Spleen (tissue), 7 donors: ENCODE results near the gene LHB.
"Not testable (repeated sequence)": the region's sequence is repeated elsewhere in the genome, so short reads cannot be mapped to it uniquely, and the experiment has no call there.

ENCODE experiments used
- CTCF ChIP-seq, 11 experiments: fragments of 200-600 bp in 7 of 11; fragments of 450-650 bp in 4 of 11; sonication (generic) in 4 of 11; IDR thresholded peaks in 8 of 11; conservative IDR thresholded peaks in 3 of 11; 1 replicate in 7 of 11; 2 replicates in 4 of 11; pipeline versions ENCODE4 v1.4.0 to v1.8.0; 2016 to 2021; ENCODE audit warnings: antibody characterized with exemption in 11 of 11, inconsistent platforms in 4 of 11, mild to moderate bottlenecking in 1 of 11
- POLR2AphosphoS5 ChIP-seq, 3 donors: sonication (generic); formaldehyde crosslinking; IDR thresholded peaks; one replicate each; pipeline ENCODE4 v1.5.1; 2017; ENCODE audit warnings: antibody characterized with exemption in 3 of 3
- donor health status: DM: no; HTN: no; CAD: no; lungs with moderate emphysema.
- donor health status: DM: no; HTN: no; CAD: no.
- donor health status: DM: no; HTN: no; CAD: no.

GRCh38 chr19:49030323-49030722 is 13.4 kb upstream of the LHB start:
- not testable (repeated sequence) for TF ChIP-seq CTCF (IDR thresholded peaks at IDR 0.05 in 8 of 11, conservative IDR thresholded peaks at IDR 0.05 in 3 of 11); POLR2AphosphoS5 (IDR thresholded peaks at IDR 0.05)
